COLO829 (cell line): ENCODE data around the gene CTSA.

Source experiments
- DNase-seq: peaks from one replicate; pipeline ENCODE4 v3.0.0; 2012; ENCODE audit warnings: low spot score

Gene CTSA

GRCh38 chr20:45938727-45939438 lies 47.7 kb downstream of the CTSA start:
- DNase-seq = no peak

GRCh38 chr20:45940053-45940452 lies 48.9 kb downstream of the CTSA start:
- DNase-seq = no peak

DNA sequence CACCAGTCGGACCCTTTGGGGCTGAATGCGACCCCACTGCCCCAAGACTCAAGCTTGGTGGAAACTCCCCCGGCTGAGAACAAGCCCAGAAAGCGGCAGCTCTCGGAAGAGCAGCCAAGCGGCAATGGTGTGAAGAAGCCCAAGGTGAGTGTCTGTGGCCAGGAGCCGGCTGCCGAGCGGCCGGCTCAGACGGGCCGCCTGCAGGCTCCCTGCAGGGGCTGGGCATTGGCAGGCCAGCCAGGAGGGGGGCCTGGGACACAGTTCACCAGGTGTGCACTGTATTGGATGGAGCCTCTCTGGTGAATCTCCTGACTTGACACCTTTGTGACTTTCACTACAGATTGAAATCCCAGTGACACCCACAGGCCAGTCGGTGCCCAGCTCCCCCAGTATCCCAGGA lies 49.3 kb downstream of the CTSA start:
- no peak for DNase-seq

GRCh38 chr20:45943613-45944012 lies 52.5 kb downstream of the CTSA start:
- DNase-seq = no peak

GRCh38 chr20:45944151-45944964 lies 53.2 kb downstream of the CTSA start:
- no peak for DNase-seq

DNA sequence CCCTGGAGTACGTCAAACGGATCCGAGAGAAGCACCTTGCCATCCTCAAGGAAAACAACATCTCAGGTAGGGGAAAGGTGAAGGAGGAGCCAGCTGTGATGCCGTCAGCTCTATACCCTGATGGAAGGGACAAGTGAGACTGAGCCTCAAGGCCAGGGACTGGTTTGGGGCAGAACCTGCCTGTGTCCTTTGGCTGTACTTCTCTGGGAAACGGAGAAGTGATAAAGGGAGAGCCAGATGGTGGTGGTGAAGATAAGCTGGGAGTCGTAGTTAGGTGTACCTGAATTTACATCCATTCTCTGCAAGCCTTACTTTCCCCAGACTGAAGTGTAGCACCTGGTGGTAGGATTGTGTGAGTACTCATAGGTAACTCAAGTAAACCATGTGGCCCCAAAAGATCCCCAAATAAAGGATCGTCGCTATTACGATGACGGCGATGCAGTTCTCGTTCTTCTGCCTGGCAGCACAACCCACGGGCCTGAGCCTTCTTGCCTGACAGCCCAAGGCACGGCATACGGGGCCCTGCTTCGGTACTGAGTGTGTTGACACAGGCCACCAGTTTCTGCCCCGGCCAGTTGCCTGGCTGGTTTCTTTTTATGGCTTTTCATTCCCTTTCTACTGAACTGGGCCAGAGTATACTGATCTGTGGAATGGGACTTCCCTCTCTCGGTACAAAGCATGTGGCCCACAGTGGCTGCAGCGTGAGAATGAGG lies 54.0 kb downstream of the CTSA start:
- DNase-seq = no peak

- no peak for DNase-seq
These were observed 54.6 kb downstream of the CTSA start for GRCh38 chr20:45945678-45946148.

GRCh38 chr20:45946149-45946970 lies 55.2 kb downstream of the CTSA start:
- no peak for DNase-seq

GRCh38 chr20:45947110-45947866 lies 56.2 kb downstream of the CTSA start:
- DNase-seq = no peak

DNA sequence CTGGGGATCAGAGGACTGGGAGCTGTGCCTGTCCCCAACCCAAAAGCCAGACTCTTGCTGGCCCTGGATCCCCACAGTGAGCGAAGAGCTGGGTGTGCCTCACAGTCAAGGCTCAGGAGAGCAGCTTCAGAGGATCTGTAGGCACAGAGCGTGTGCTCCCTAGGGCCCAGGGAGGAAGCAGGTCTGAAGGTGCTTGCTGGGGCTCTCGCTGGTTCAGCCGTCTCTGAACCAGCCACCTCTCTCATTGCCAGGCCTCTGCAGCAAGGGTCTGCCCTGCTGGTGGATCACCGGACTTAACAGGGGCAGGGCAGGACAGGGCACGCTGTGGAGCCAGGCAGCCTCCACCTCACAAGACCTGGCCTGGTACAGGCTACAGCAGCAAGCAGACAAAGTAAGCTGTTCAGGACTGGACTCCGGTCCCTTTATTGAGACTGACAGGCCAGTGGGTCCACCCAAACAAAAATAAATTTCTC lies 57.2 kb downstream of the CTSA start:
- DNase-seq = no peak
